Measurements from ENCODE around the gene RNF150. TPM values are rescaled to one million over a fixed set of nuclear protein-coding genes. Genes with fewer than 3 reads are reported as not detected.

The RNF150 gene
- total RNA-seq, 1 experiment from 2014 or later = 4.4 TPM

DNA sequence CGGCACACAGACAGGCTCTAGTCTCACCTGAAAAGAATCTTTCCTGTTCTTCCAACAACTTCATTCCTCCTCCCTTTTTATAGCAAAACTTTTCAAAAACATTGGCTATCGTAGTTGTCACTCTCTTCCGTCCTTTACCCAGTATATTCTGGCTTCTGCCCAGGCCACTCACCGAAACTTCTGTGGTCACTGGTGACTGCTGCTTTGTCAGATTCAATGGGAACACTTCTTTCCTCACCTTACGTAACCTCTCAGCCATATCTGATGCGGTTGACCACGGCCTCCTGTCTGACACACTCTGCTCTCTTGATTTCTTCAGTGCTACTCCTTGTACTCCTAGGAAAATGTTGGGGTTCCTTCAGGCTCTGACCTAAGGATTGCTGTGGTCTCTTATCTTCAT is 9.2 kb upstream of the RNF150 start:
- Histone ChIP-seq H2BK120ac (ENCODE audit: low read depth, low read length, poor library complexity, severe bottlenecking) (no peak overlapping the region), H2BK12ac (ENCODE audit: insufficient read length, low read depth, low read length) (no peak overlapping the region), H3K4me2 (ENCODE audit: insufficient read depth, insufficient read length, low read length) (no peak overlapping the region), H3K14ac (ENCODE audit: insufficient read depth, low read length) (no peak overlapping the region), H4K8ac (replicated peaks; ENCODE audit: insufficient read length, low read depth, low read length) (no peak overlapping the region), H2BK20ac (ENCODE audit: low read depth, low read length, poor library complexity, severe bottlenecking) (no peak overlapping the region), H3K79me2 (ENCODE audit: insufficient read depth, low read length) (no peaks in the 10 kb centered on the region), H3K23ac (ENCODE audit: insufficient read length, low read depth, low read length) (no peak overlapping the region), H3K27ac (ENCODE audit: insufficient read length, low read depth, low read length) (no peak overlapping the region), H4K20me1 (ENCODE audit: control insufficient read depth, insufficient read depth, insufficient read length) (no peaks in the 10 kb centered on the region), H3K79me1 (ENCODE audit: insufficient read depth, low read depth, low read length, poor library complexity, severe bottlenecking) (no peaks in the 10 kb centered on the region), H3K27me3 (ENCODE audit: insufficient read depth, low read length) (no peaks in the 10 kb centered on the region), H2BK5ac (ENCODE audit: insufficient read length, low read length) (no peak overlapping the region), H3K56ac (ENCODE audit: insufficient read length, low read depth, low read length) (no peak overlapping the region), H3K23me2 (ENCODE audit: insufficient read length, low read depth, low read length, poor library complexity, severe bottlenecking) (no peaks in the 10 kb centered on the region), H2AK5ac (ENCODE audit: insufficient read length, low read length) (no peak overlapping the region), H3K18ac (ENCODE audit: insufficient read length, low read depth, low read length) (no peak overlapping the region), H4K5ac (ENCODE audit: insufficient read length, low read depth, low read length) (no peak overlapping the region), H2BK15ac (ENCODE audit: low read depth, low read length) (no peak overlapping the region), H3K9ac (ENCODE audit: extremely low read depth, insufficient read length, low read length) (no peak overlapping the region), H3K4me1 (ENCODE audit: insufficient read depth, low read length) (no peaks in the 10 kb centered on the region), H3K4ac (ENCODE audit: low read depth, low read length) (no peak overlapping the region), H3T11ph (ENCODE audit: low read length) (no peak overlapping the region), H3K9me3 (ENCODE audit: control insufficient read depth, low read depth, low read length) (no peaks in the 10 kb centered on the region), H4K91ac (ENCODE audit: insufficient read length, low read depth, low read length) (no peak overlapping the region), H2AFZ (ENCODE audit: low read length) (no peak overlapping the region)
- Mint-ChIP-seq H3K4me3 (no peak overlapping the region), H3K27me3 (ENCODE audit: low read depth) (peaks cover 3% of the 10 kb centered on the region), H3K9me3 (no peaks in the 10 kb centered on the region), H3K4me1 (no peaks in the 10 kb centered on the region), H3K36me3 (ENCODE audit: insufficient read depth in 1 of 3, low read depth in 3 of 3) (no peaks in the 10 kb centered on the region), H3K27ac (no peak overlapping the region)
- no peak for DNase-seq
- TF ChIP-seq, protein P1, sequence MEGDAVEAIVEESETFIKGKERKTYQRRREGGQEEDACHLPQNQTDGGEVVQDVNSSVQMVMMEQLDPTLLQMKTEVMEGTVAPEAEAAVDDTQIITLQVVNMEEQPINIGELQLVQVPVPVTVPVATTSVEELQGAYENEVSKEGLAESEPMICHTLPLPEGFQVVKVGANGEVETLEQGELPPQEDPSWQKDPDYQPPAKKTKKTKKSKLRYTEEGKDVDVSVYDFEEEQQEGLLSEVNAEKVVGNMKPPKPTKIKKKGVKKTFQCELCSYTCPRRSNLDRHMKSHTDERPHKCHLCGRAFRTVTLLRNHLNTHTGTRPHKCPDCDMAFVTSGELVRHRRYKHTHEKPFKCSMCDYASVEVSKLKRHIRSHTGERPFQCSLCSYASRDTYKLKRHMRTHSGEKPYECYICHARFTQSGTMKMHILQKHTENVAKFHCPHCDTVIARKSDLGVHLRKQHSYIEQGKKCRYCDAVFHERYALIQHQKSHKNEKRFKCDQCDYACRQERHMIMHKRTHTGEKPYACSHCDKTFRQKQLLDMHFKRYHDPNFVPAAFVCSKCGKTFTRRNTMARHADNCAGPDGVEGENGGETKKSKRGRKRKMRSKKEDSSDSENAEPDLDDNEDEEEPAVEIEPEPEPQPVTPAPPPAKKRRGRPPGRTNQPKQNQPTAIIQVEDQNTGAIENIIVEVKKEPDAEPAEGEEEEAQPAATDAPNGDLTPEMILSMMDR (conservative IDR thresholded peaks at IDR 0.05) = no peak
- no CpG with 5 or more reads among the region's 7 CpGs for WGBS (ENCODE audit: extremely low coverage, insufficient read length, low lambda C conversion rate)
